ENCODE results near the gene F11. TPM values are rescaled to one million over a fixed set of nuclear protein-coding genes. Genes with fewer than 3 reads are reported as not detected.

The F11 gene
- total and polyA plus RNA-seq, 2 donors (not counting 3 experiments of a cell fraction or from before 2014, with no cell fraction given), result not detected

DNA sequence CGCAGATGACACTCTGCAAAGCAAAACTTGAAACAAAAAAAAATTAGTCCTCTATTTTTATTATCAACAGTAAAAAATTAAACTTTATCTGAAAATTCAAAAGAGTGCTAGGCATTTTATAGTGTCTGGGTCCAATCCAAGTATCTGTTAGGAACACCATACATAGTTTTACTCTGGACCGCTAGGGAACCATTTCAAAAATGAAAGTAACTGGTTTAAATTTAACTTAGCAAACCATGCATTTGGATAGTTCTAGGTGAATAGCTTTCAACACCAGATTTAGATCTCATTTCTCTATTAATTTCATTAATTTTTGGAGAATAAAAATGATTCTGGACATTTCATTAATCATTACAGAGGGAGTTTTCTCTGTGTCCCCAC is 37.5 kb upstream of the F11 start:
- H3K9me3 ChIP-seq (replicated peaks; ENCODE audit: control insufficient read depth, insufficient read depth, low read length), result no peaks in the 10 kb centered on the region
- no peak overlapping the region for H3K9ac ChIP-seq (replicated peaks; ENCODE audit: extremely low read depth, insufficient read depth, low read length)
- no peaks in the 10 kb centered on the region for H4K20me1 ChIP-seq (replicated peaks; ENCODE audit: control insufficient read depth, extremely low read depth, insufficient read depth, low read length)
- DNase-seq (ENCODE audit: low read depth, low spot score) (no peak), FAIRE-seq (no peak)
- no peaks in the 10 kb centered on the region for H3K9me1 ChIP-seq (replicated peaks; ENCODE audit: control insufficient read depth, extremely low read depth, insufficient read depth, low read length)
- H2AFZ ChIP-seq (ENCODE audit: low read depth, low read length), result no peak overlapping the region
- intact Hi-C loops (cut with micrococcal nuclease), result no loop called here
- ChIA-PET CTCF (no interaction called here), POLR2A (no interaction called here)
- H3K4me1 ChIP-seq (ENCODE audit: control insufficient read depth, extremely low read depth, insufficient read depth, low read length), result no peaks in the 10 kb centered on the region
- no TSS peak for BruUV-seq (replicated peaks)
- H3K27ac ChIP-seq (ENCODE audit: insufficient read depth, low read depth, low read length), result no peak overlapping the region
- H3K79me2 ChIP-seq (ENCODE audit: control insufficient read depth, insufficient read depth, low read length), result no peaks in the 10 kb centered on the region
- H3K27me3 ChIP-seq (ENCODE audit: control insufficient read depth in 2 of 2, insufficient read depth in 2 of 2, low read length in 2 of 2), result no peaks in the 10 kb centered on the region
- no peak overlapping the region for H3K4me3 ChIP-seq (replicated peaks in 1 of 3; ENCODE audit: insufficient read depth in 1 of 3, low read depth in 1 of 3, low read length in 3 of 3)
- H3K4me2 ChIP-seq (ENCODE audit: insufficient read depth, low read length), result no peak overlapping the region
- dilution Hi-C loops (cut with MboI; ENCODE audit: extremely low pct_ligation_motif_present, low sequenced_read_pairs), result no loop called here
- TF ChIP-seq, protein P1, sequence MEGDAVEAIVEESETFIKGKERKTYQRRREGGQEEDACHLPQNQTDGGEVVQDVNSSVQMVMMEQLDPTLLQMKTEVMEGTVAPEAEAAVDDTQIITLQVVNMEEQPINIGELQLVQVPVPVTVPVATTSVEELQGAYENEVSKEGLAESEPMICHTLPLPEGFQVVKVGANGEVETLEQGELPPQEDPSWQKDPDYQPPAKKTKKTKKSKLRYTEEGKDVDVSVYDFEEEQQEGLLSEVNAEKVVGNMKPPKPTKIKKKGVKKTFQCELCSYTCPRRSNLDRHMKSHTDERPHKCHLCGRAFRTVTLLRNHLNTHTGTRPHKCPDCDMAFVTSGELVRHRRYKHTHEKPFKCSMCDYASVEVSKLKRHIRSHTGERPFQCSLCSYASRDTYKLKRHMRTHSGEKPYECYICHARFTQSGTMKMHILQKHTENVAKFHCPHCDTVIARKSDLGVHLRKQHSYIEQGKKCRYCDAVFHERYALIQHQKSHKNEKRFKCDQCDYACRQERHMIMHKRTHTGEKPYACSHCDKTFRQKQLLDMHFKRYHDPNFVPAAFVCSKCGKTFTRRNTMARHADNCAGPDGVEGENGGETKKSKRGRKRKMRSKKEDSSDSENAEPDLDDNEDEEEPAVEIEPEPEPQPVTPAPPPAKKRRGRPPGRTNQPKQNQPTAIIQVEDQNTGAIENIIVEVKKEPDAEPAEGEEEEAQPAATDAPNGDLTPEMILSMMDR (IDR thresholded peaks at IDR 0.05; ENCODE audit: extremely low read depth in 1 of 2, insufficient read depth in 1 of 2, low read depth in 1 of 2, low read length in 2 of 2), result no peak
- TF ChIP-seq FOS (IDR thresholded peaks at IDR 0.05; ENCODE audit: borderline replicate concordance, insufficient read depth, low read length) (no peak), MYC (IDR thresholded peaks at IDR 0.05; ENCODE audit: low read depth, low read length) (no peak), JUN (IDR thresholded peaks at IDR 0.05; ENCODE audit: borderline replicate concordance, insufficient read depth, insufficient read length, low read depth) (no peak), EZH2 (IDR thresholded peaks at IDR 0.05; ENCODE audit: borderline replicate concordance, low read depth, low read length, severe bottlenecking) (no peak), GATA2 (IDR thresholded peaks at IDR 0.05; ENCODE audit: insufficient read depth, insufficient read length, low read depth, low read length) (no peak), POLR2A (IDR thresholded peaks at IDR 0.05; ENCODE audit: low read depth, low read length) (no peak), POLR2AphosphoS5 (IDR thresholded peaks at IDR 0.05; ENCODE audit: insufficient read depth, low read depth, low read length) (no peak)
- TF ChIP-seq, protein P2, sequence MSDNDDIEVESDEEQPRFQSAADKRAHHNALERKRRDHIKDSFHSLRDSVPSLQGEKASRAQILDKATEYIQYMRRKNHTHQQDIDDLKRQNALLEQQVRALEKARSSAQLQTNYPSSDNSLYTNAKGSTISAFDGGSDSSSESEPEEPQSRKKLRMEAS (IDR thresholded peaks at IDR 0.05; ENCODE audit: insufficient read depth, insufficient read length), result no peak
- H3K36me3 ChIP-seq (ENCODE audit: control insufficient read depth in 2 of 2, extremely low read depth in 1 of 2, insufficient read depth in 2 of 2, low read length in 2 of 2), result no peaks in the 10 kb centered on the region
